Measurements from ENCODE around the gene AIF1.

The AIF1 gene

GRCh38 chr6:31620586-31621319 is 5.7 kb downstream of the AIF1 start, which contains the start of gene PRRC2A:
PRRC2A (plus strand) TSS chr6:31620715; CDS start chr6:31622790, 2,075 bp downstream.
- in situ Hi-C loops (cut with MboI; ENCODE audit: low sequenced_read_pairs): no loop called here

- in situ Hi-C loops (cut with MboI; ENCODE audit: low sequenced_read_pairs): no loop called here
Measured at GRCh38 chr6:31621320-31621939, 6.4 kb downstream of the AIF1 start.

- in situ Hi-C loops (cut with MboI; ENCODE audit: low sequenced_read_pairs): no loop called here
Measured at GRCh38 chr6:31621991-31622390, 7.0 kb downstream of the AIF1 start.

GRCh38 chr6:31622684-31623091 is 7.7 kb downstream of the AIF1 start:
- in situ Hi-C loops (cut with MboI; ENCODE audit: low sequenced_read_pairs): no loop called here

- in situ Hi-C loops (cut with MboI; ENCODE audit: low sequenced_read_pairs): no loop called here
Measured at GRCh38 chr6:31624070-31624469, 9.0 kb downstream of the AIF1 start.

- in situ Hi-C loops (cut with MboI; ENCODE audit: low sequenced_read_pairs): no loop called here
Measured at GRCh38 chr6:31626952-31627351, 11.9 kb downstream of the AIF1 start.

- in situ Hi-C loops (cut with MboI; ENCODE audit: low sequenced_read_pairs): no loop called here
Measured at GRCh38 chr6:31627690-31628287, 12.8 kb downstream of the AIF1 start.

- in situ Hi-C loops (cut with MboI; ENCODE audit: low sequenced_read_pairs): no loop called here
Measured at GRCh38 chr6:31629014-31629413, 14.0 kb downstream of the AIF1 start.

- in situ Hi-C loops (cut with MboI; ENCODE audit: low sequenced_read_pairs): no loop called here
Measured at GRCh38 chr6:31630177-31630934, 15.3 kb downstream of the AIF1 start.

- in situ Hi-C loops (cut with MboI; ENCODE audit: low sequenced_read_pairs): no loop called here
Measured at GRCh38 chr6:31631209-31631608, 16.2 kb downstream of the AIF1 start.

GRCh38 chr6:31631681-31632278 is 16.7 kb downstream of the AIF1 start:
- in situ Hi-C loops (cut with MboI; ENCODE audit: low sequenced_read_pairs): no loop called here

- in situ Hi-C loops (cut with MboI; ENCODE audit: low sequenced_read_pairs): no loop called here
Measured at GRCh38 chr6:31632279-31632946, 17.4 kb downstream of the AIF1 start.

GRCh38 chr6:31633447-31633846 is 18.4 kb downstream of the AIF1 start:
- in situ Hi-C loops (cut with MboI; ENCODE audit: low sequenced_read_pairs): no loop called here

GRCh38 chr6:31634131-31634530 is 19.1 kb downstream of the AIF1 start:
- in situ Hi-C loops (cut with MboI; ENCODE audit: low sequenced_read_pairs): no loop called here

- in situ Hi-C loops (cut with MboI; ENCODE audit: low sequenced_read_pairs): no loop called here
Measured at GRCh38 chr6:31634969-31635575, 20.0 kb downstream of the AIF1 start.

GRCh38 chr6:31636698-31637596 is 21.9 kb downstream of the AIF1 start:
- in situ Hi-C loops (cut with MboI; ENCODE audit: low sequenced_read_pairs): no loop called here

- in situ Hi-C loops (cut with MboI; ENCODE audit: low sequenced_read_pairs): no loop called here
Measured at GRCh38 chr6:31639043-31639442, 24.0 kb downstream of the AIF1 start.

- in situ Hi-C loops (cut with MboI; ENCODE audit: low sequenced_read_pairs): no loop called here
Measured at GRCh38 chr6:31639449-31639861, 24.4 kb downstream of the AIF1 start.

- in situ Hi-C loops (cut with MboI; ENCODE audit: low sequenced_read_pairs): no loop called here
Measured at GRCh38 chr6:31640612-31641011, 25.6 kb downstream of the AIF1 start.

All from hTERT RPE-1 (cell line).